Chondrocyte (in vitro differentiated cells): ENCODE measurements around the gene SPRR1B. TPM values are rescaled to one million over a fixed set of nuclear protein-coding genes. Genes with fewer than 3 reads are reported as not detected.

Experiments used
- DNase-seq: peaks from one replicate; pipeline ENCODE4 v3.0.0; 2021; ENCODE audit warnings: mixed read lengths, low spot score
- H3K27ac Mint-ChIP-seq: one replicate; pipeline ENCODE4 v1.8.0; 2021; ENCODE audit warnings: mild to moderate bottlenecking, moderate library complexity, mixed read lengths; ENCODE audit not compliant: unreplicated experiment
- H3K27me3 Mint-ChIP-seq: 2 replicates; pipeline ENCODE4 v1.8.0; 2021; ENCODE audit warnings: low read depth, mixed read lengths
- H3K36me3 Mint-ChIP-seq: 2 replicates; pipeline ENCODE4 v1.8.0; 2021; ENCODE audit warnings: low read depth, mixed read lengths
- H3K4me1 Mint-ChIP-seq: 2 replicates; pipeline ENCODE4 v1.8.0; 2021; ENCODE audit warnings: low read depth, mild to moderate bottlenecking, mixed read lengths
- H3K4me3 Mint-ChIP-seq: one replicate; pipeline ENCODE4 v1.8.0; 2021; ENCODE audit warnings: mild to moderate bottlenecking, moderate library complexity, mixed read lengths; ENCODE audit not compliant: unreplicated experiment
- H3K9me3 Mint-ChIP-seq: 2 replicates; pipeline ENCODE4 v1.8.0; 2021; ENCODE audit warnings: low read depth, mixed read lengths
- CTCF ChIP-seq: fragments of 200-600 bp; sonication (generic); IDR thresholded peaks from 2 replicates; pipeline ENCODE4 v1.5.0; 2021; ENCODE audit warnings: antibody characterized with exemption, mild to moderate bottlenecking, moderate library complexity
- long read RNA-seq: library from polyadenylated mRNA; stranded (forward); transcript quantifications from one replicate; pipeline ENCODE4 v2.0.0, GENCODE V29; 2021
- total RNA-seq: library from RNA; stranded (reverse); gene quantifications from 3 replicates; pipeline ENCODE4 v1.2.1, GENCODE V29; 2021

Gene SPRR1B, protein sequence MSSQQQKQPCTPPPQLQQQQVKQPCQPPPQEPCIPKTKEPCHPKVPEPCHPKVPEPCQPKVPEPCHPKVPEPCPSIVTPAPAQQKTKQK
- not detected in 3 replicates for total RNA-seq
- long read RNA-seq = 0 reads

GRCh38 chr1:153030895-153031294 lies at the start of gene SPRR1B:
TSS of gene SPRR1B (plus strand) at chr1:153031203. CDS start at chr1:153032346, 1,143 bp downstream.
- H3K27ac Mint-ChIP-seq = no peak within 1 kb of the TSS
- no peak for TF ChIP-seq CTCF
- no peaks in the 10 kb centered on the region for H3K36me3 Mint-ChIP-seq
- H3K9me3 Mint-ChIP-seq = no peaks in the 10 kb centered on the region
- peaks cover 2% of the 10 kb centered on the region for H3K27me3 Mint-ChIP-seq
- no peak for DNase-seq
- no peak within 1 kb of the TSS for H3K4me3 Mint-ChIP-seq
- no peaks in the 10 kb centered on the region for H3K4me1 Mint-ChIP-seq

DNA sequence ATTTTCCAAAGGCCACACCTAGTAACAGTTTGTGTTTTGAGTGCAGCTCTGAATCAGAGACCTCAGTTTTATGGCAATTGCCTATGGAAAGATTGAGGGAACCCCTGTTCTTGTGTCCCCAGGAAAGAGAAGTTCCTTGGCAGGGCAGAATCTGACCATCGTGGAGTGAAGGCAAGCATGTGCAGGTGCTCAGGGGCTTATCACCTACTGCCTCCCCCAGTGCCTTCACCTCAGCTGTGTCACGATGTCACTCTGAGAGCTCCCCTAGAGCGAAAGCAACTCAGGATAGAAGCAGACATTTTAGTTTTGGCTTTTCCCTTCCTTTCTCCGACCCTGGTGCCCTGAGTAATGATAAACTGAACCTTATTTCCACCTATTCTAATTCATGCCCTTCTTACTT lies 48.9 kb upstream of the SPRR1B start:
- Mint-ChIP-seq H3K4me1 (no peaks in the 10 kb centered on the region), H3K4me3 (no peak overlapping the region), H3K9me3 (no peaks in the 10 kb centered on the region), H3K27ac (no peak overlapping the region), H3K36me3 (no peaks in the 10 kb centered on the region), H3K27me3 (peaks cover 1% of the 10 kb centered on the region)
- no peak for TF ChIP-seq CTCF
- no peak for DNase-seq

- no peaks in the 10 kb centered on the region for H3K9me3 Mint-ChIP-seq
- DNase-seq = no peak
- H3K27me3 Mint-ChIP-seq = peaks cover 1% of the 10 kb centered on the region
- H3K27ac Mint-ChIP-seq = no peak overlapping the region
- no peaks in the 10 kb centered on the region for H3K36me3 Mint-ChIP-seq
- no peak for TF ChIP-seq CTCF
- H3K4me1 Mint-ChIP-seq = no peaks in the 10 kb centered on the region
- no peak overlapping the region for H3K4me3 Mint-ChIP-seq
Observed at GRCh38 chr1:152983234-152983633, 47.8 kb upstream of the SPRR1B start.

DNA sequence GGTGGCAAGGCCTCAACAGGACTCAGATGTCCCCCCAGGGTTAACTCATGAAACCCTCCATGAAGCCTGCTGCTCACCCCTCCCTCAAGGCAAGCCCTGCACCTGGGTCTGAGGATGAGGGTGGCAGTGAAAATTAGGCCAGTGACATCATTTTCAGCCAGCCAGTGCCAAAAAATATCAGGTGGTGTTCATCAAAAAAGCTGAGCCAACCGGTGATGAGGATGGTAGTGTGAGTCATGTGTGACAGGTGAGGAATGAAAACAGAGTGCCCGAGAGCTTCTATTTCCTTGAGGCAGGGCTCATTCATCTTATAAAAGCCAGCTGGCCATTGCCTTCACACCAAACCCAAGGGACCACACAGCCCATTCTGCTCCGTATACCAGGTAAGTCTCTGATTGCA lies 47.3 kb upstream of the SPRR1B start, which contains the start of gene SPRR1A:
SPRR1A (plus strand) TSS at position 339 of the 400 bp plus-strand sequence. CDS start 1,150 bp downstream, outside the sequence.
- DNase-seq = no peak
- TF ChIP-seq CTCF = no peak
- no peak within 1 kb of the TSS for H3K27ac Mint-ChIP-seq
- H3K27me3 Mint-ChIP-seq = peaks cover 1% of the 10 kb centered on the region
- no peaks in the 10 kb centered on the region for H3K36me3 Mint-ChIP-seq
- no peaks in the 10 kb centered on the region for H3K4me1 Mint-ChIP-seq
- H3K4me3 Mint-ChIP-seq = no peak within 1 kb of the TSS
- H3K9me3 Mint-ChIP-seq = no peaks in the 10 kb centered on the region

- TF ChIP-seq CTCF = no peak
- no peak overlapping the region for H3K27ac Mint-ChIP-seq
- no peak for DNase-seq
- no peaks in the 10 kb centered on the region for H3K9me3 Mint-ChIP-seq
- no peaks in the 10 kb centered on the region for H3K36me3 Mint-ChIP-seq
- peaks cover 1% of the 10 kb centered on the region for H3K27me3 Mint-ChIP-seq
- H3K4me3 Mint-ChIP-seq = no peak overlapping the region
- no peaks in the 10 kb centered on the region for H3K4me1 Mint-ChIP-seq
Observed at GRCh38 chr1:152986578-152986977, 44.4 kb upstream of the SPRR1B start.
